HEK293T (cell line): Measurements from ENCODE around the gene FOXO3.

Experiments
- FOXA1 ChIP-seq: fragments of 450-650 bp; IDR thresholded peaks from 2 replicates; pipeline ENCODE4 v1.6.1; 2016; ENCODE audit warnings: mild to moderate bottlenecking
- FOXK2 ChIP-seq: fragments of 450-650 bp; IDR thresholded peaks from 2 replicates; pipeline ENCODE4 v1.6.1; 2016; ENCODE audit warnings: mild to moderate bottlenecking
- FOXM1 ChIP-seq: fragments of 450-650 bp; IDR thresholded peaks from 2 replicates; pipeline ENCODE4 v1.6.1; 2017; ENCODE audit warnings: mild to moderate bottlenecking, borderline replicate concordance
- HDGF ChIP-seq: fragments of 450-650 bp; IDR thresholded peaks from 2 replicates; pipeline ENCODE4 v1.6.1; 2017; ENCODE audit warnings: antibody characterized with exemption, borderline replicate concordance
- NFRKB ChIP-seq: fragments of 450-650 bp; IDR thresholded peaks from 2 replicates; pipeline ENCODE4 v1.6.1; 2016; ENCODE audit warnings: mild to moderate bottlenecking, moderate library complexity
- SP1 ChIP-seq: fragments of 450-650 bp; IDR thresholded peaks from 2 replicates; pipeline ENCODE4 v1.6.1; 2017
- TF ChIP-seq, protein P1 (sequence below): fragments of 450-650 bp; IDR thresholded peaks from 2 replicates; pipeline ENCODE4 v1.6.1; 2016

DNA sequence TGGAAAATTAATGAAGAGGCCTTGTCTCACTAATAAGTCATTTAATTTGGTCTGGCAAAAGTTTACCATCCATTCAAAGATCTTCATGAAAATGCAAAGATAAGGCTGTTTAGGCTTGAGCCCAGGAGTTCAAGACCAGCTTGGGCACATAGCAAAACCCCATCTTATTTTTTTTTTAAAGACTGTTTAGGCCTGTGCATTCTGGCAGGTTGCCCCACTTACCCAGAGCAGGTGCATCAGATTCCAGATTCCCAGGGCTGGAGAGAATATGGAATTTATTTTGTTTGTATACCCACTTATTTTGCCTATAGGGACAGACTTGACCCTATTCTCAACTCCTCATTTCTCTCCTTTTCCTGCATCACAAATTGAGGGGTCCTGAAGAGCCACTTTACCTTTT lies 5.7 kb downstream of the FOXO3 start:
- no peak for TF ChIP-seq FOXK2
- TF ChIP-seq HDGF = no peak
- TF ChIP-seq, protein P1, sequence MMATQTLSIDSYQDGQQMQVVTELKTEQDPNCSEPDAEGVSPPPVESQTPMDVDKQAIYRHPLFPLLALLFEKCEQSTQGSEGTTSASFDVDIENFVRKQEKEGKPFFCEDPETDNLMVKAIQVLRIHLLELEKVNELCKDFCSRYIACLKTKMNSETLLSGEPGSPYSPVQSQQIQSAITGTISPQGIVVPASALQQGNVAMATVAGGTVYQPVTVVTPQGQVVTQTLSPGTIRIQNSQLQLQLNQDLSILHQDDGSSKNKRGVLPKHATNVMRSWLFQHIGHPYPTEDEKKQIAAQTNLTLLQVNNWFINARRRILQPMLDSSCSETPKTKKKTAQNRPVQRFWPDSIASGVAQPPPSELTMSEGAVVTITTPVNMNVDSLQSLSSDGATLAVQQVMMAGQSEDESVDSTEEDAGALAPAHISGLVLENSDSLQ = no peak
- no peak for TF ChIP-seq FOXA1
- TF ChIP-seq SP1 = no peak
- TF ChIP-seq NFRKB = no peak
- TF ChIP-seq FOXM1 = no peak
